AG09309 (cell line): ENCODE measurements around the gene CYP39A1.

Experiments
- DNase-seq: peaks from one replicate; pipeline ENCODE4 v3.0.0-alpha.2; 2010; ENCODE audit warnings: low read depth
- H3K4me3 ChIP-seq: 2 replicates; pipeline ENCODE4 v1.5.1; 2011; ENCODE audit warnings: mild to moderate bottlenecking, low read depth, low read length, moderate library complexity; ENCODE audit not compliant: control insufficient read depth
- CTCF ChIP-seq: IDR thresholded peaks from 2 replicates; pipeline ENCODE4 v1.5.1; 2011; ENCODE audit warnings: mild to moderate bottlenecking, low read depth, low read length, inconsistent platforms; ENCODE audit not compliant: insufficient read depth, control insufficient read depth; ENCODE audit errors: missing control alignments

The CYP39A1 gene

GRCh38 chr6:46652603-46653438, at the start of gene CYP39A1, which contains the start of gene SLC25A27:
TSS of gene CYP39A1 (minus strand) at chr6:46652818. CDS start at chr6:46652582, 236 bp downstream.
TSS of gene SLC25A27 (plus strand) at chr6:46652975. CDS start at chr6:46653193, 218 bp downstream.
- peak within 1 kb of the TSS; percentile 76 for H3K4me3 ChIP-seq
- peak; percentile 18 for DNase-seq
- no peak for TF ChIP-seq CTCF

- no peak for DNase-seq
- no peak overlapping the region for H3K4me3 ChIP-seq
- TF ChIP-seq CTCF: no peak
These were observed 47.4 kb upstream of the CYP39A1 start for GRCh38 chr6:46699970-46700369.

GRCh38 chr6:46690911-46691451, 38.4 kb upstream of the CYP39A1 start:
- no peak for DNase-seq
- H3K4me3 ChIP-seq: no peak overlapping the region
- no peak for TF ChIP-seq CTCF

- H3K4me3 ChIP-seq: no peak overlapping the region
- DNase-seq: no peak
- no peak for TF ChIP-seq CTCF
These were observed 37.6 kb upstream of the CYP39A1 start for GRCh38 chr6:46690141-46690755.

- TF ChIP-seq CTCF: no peak
- DNase-seq: no peak
- H3K4me3 ChIP-seq: no peak overlapping the region
These were observed 37.0 kb upstream of the CYP39A1 start for GRCh38 chr6:46689657-46690056.

GRCh38 chr6:46688966-46689335, 36.3 kb upstream of the CYP39A1 start:
- no peak for DNase-seq
- TF ChIP-seq CTCF: no peak

More at GRCh38 chr6:46688966-46689335, 36.3 kb upstream of the CYP39A1 start:
- H3K4me3 ChIP-seq: no peak overlapping the region
